Neural progenitor cell (in vitro differentiated cells): ENCODE measurements around the gene CLDN9. TPM values are rescaled to one million over a fixed set of nuclear protein-coding genes. Genes with fewer than 3 reads are reported as not detected.

Experiments
- DNase-seq: peaks from one replicate; pipeline ENCODE4 v3.0.0-alpha.2; 2016; ENCODE audit warnings: low spot score
- H2AFZ ChIP-seq: fragments of 200-600 bp; sonication (generic); replicated peaks from 2 replicates; pipeline ENCODE4 v1.6.1; 2016; ENCODE audit warnings: antibody characterized with exemption
- H3F3A ChIP-seq: fragments of 200-600 bp; sonication (generic); 2 replicates; pipeline ENCODE4 v1.6.1; 2016; ENCODE audit warnings: antibody characterized with exemption, low read depth
- H3K27ac ChIP-seq: fragments of 200-600 bp; sonication (generic); 2 replicates; pipeline ENCODE4 v1.5.1; 2016; ENCODE audit warnings: mild to moderate bottlenecking
- H3K27me3 ChIP-seq: fragments of 200-600 bp; sonication (generic); 2 replicates; pipeline ENCODE4 v1.6.1; 2016; ENCODE audit warnings: mild to moderate bottlenecking, moderate library complexity
- H3K36me3 ChIP-seq: fragments of 200-600 bp; sonication (generic); 2 replicates; pipeline ENCODE4 v1.5.1; 2016
- H3K4me1 ChIP-seq: fragments of 200-600 bp; sonication (generic); 2 replicates; pipeline ENCODE4 v1.6.1; 2016; ENCODE audit warnings: mixed run types
- H3K4me2 ChIP-seq: fragments of 200-600 bp; sonication (generic); 2 replicates; pipeline ENCODE4 v1.6.1; 2016
- H3K4me3 ChIP-seq: fragments of 200-600 bp; sonication (generic); 2 replicates; pipeline ENCODE4 v1.5.1; 2016
- H3K79me2 ChIP-seq: fragments of 200-600 bp; sonication (generic); 2 replicates; pipeline ENCODE4 v1.6.1; 2016; ENCODE audit warnings: low read depth
- H3K9ac ChIP-seq: fragments of 200-600 bp; sonication (generic); 2 replicates; pipeline ENCODE4 v1.6.1; 2016
- H3K9me3 ChIP-seq: fragments of 200-600 bp; sonication (generic); 2 replicates; pipeline ENCODE4 v1.5.1; 2016; ENCODE audit warnings: low read depth
- H4K20me1 ChIP-seq: fragments of 200-600 bp; sonication (generic); 2 replicates; pipeline ENCODE4 v1.6.1; 2016; ENCODE audit warnings: low read depth
- H3K27ac Mint-ChIP-seq: 3 replicates; pipeline ENCODE4 v1.8.0; 2021; ENCODE audit warnings: mixed read lengths
- H3K27me3 Mint-ChIP-seq: 2 replicates; pipeline ENCODE4 v1.8.0; 2022; ENCODE audit warnings: low read depth, mild to moderate bottlenecking, inconsistent platforms, moderate library complexity, mixed read lengths; ENCODE audit not compliant: insufficient read depth
- H3K36me3 Mint-ChIP-seq: 3 replicates; pipeline ENCODE4 v1.8.0; 2021; ENCODE audit warnings: mixed read lengths
- H3K4me1 Mint-ChIP-seq: 3 replicates; pipeline ENCODE4 v1.8.0; 2021; ENCODE audit warnings: mixed read lengths
- H3K4me3 Mint-ChIP-seq: 3 replicates; pipeline ENCODE4 v1.8.0; 2021; ENCODE audit warnings: mild to moderate bottlenecking, moderate library complexity, mixed read lengths
- H3K9me3 Mint-ChIP-seq: 3 replicates; pipeline ENCODE4 v1.8.0; 2020; ENCODE audit warnings: mixed read lengths
- CTCF ChIP-seq: fragments of 200-600 bp; sonication (generic); IDR thresholded peaks from 2 replicates; pipeline ENCODE4 v1.5.1; 2017; ENCODE audit warnings: antibody characterized with exemption, mild to moderate bottlenecking
- EZH2 ChIP-seq: fragments of 200-600 bp; sonication (generic); IDR thresholded peaks from 2 replicates; pipeline ENCODE4 v1.6.1; 2017; ENCODE audit warnings: antibody characterized with exemption, mild to moderate bottlenecking, moderate library complexity
- EZH2phosphoT487 ChIP-seq: fragments of 200-600 bp; sonication (generic); IDR thresholded peaks from 2 replicates; pipeline ENCODE4 v1.6.1; 2017; ENCODE audit warnings: antibody characterized with exemption
- total RNA-seq: library from RNA; depleted of rRNA; stranded (reverse); fragments of >200 nt; gene quantifications from 2 replicates; pipeline ENCODE4 v1.2.3, GENCODE V29; 2015; ENCODE audit warnings: low replicate concordance

CLDN9 gene
- total RNA-seq, 1 donor from 2014 or later: not detected

GRCh38 chr16:2976201-2976600 is 36.5 kb upstream of the CLDN9 start:
- H3K36me3 ChIP-seq: no peaks in the 10 kb centered on the region
- H3K4me1 ChIP-seq: peaks cover 11% of the 10 kb centered on the region
- no peak overlapping the region for H3K9ac ChIP-seq
- no peak overlapping the region for H2AFZ ChIP-seq
- no peak for DNase-seq
- Mint-ChIP-seq H3K27me3 (peaks cover 6% of the 10 kb centered on the region), H3K27ac (no peak overlapping the region), H3K4me3 (no peak overlapping the region), H3K36me3 (peaks cover 8% of the 10 kb centered on the region), H3K4me1 (peaks cover 15% of the 10 kb centered on the region), H3K9me3 (no peaks in the 10 kb centered on the region)
- H3K27ac ChIP-seq: no peak overlapping the region
- TF ChIP-seq EZH2phosphoT487: no peak
- no peak for TF ChIP-seq EZH2
- no peak for TF ChIP-seq CTCF
- peaks cover 8% of the 10 kb centered on the region for H3F3A ChIP-seq
- H4K20me1 ChIP-seq: peaks cover 43% of the 10 kb centered on the region
- no peak overlapping the region for H3K4me2 ChIP-seq
- H3K9me3 ChIP-seq: no peaks in the 10 kb centered on the region
- H3K27me3 ChIP-seq: no peaks in the 10 kb centered on the region
- H3K4me3 ChIP-seq: no peak overlapping the region
- H3K79me2 ChIP-seq: peaks cover 16% of the 10 kb centered on the region

- Histone ChIP-seq H3K4me2 (no peak overlapping the region), H3K4me3 (no peak overlapping the region), H2AFZ (no peak overlapping the region), H3K27me3 (no peaks in the 10 kb centered on the region), H3K36me3 (no peaks in the 10 kb centered on the region), H4K20me1 (peaks cover 38% of the 10 kb centered on the region), H3K79me2 (peaks cover 16% of the 10 kb centered on the region), H3K27ac (no peak overlapping the region), H3F3A (peaks cover 12% of the 10 kb centered on the region), H3K9me3 (no peaks in the 10 kb centered on the region), H3K4me1 (peaks cover 16% of the 10 kb centered on the region), H3K9ac (no peak overlapping the region)
- Mint-ChIP-seq H3K36me3 (peaks cover 8% of the 10 kb centered on the region), H3K4me3 (no peak overlapping the region), H3K27ac (no peak overlapping the region), H3K27me3 (peaks cover 5% of the 10 kb centered on the region), H3K4me1 (peaks cover 20% of the 10 kb centered on the region), H3K9me3 (no peaks in the 10 kb centered on the region)
- DNase-seq: no peak
- no peak for TF ChIP-seq EZH2phosphoT487
Observed at GRCh38 chr16:2976673-2977072, 36.0 kb upstream of the CLDN9 start.

GRCh38 chr16:2977440-2977839 is 35.3 kb upstream of the CLDN9 start:
- Mint-ChIP-seq H3K27me3 (peaks cover 8% of the 10 kb centered on the region), H3K9me3 (no peaks in the 10 kb centered on the region), H3K27ac (no peak overlapping the region), H3K4me3 (no peak overlapping the region), H3K4me1 (peaks cover 23% of the 10 kb centered on the region), H3K36me3 (peaks cover 3% of the 10 kb centered on the region)
- no peak for DNase-seq
- H3K27ac ChIP-seq: no peak overlapping the region
- peaks cover 20% of the 10 kb centered on the region for H3F3A ChIP-seq
- H4K20me1 ChIP-seq: peaks cover 31% of the 10 kb centered on the region
- H3K4me3 ChIP-seq: no peak overlapping the region
- TF ChIP-seq CTCF: no peak
- TF ChIP-seq EZH2phosphoT487: no peak
- TF ChIP-seq EZH2: no peak
- peaks cover 16% of the 10 kb centered on the region for H3K79me2 ChIP-seq
- H3K9me3 ChIP-seq: no peaks in the 10 kb centered on the region
- H2AFZ ChIP-seq: no peak overlapping the region
- no peak overlapping the region for H3K4me2 ChIP-seq
- H3K4me1 ChIP-seq: peaks cover 24% of the 10 kb centered on the region
- no peak overlapping the region for H3K9ac ChIP-seq
- H3K36me3 ChIP-seq: no peaks in the 10 kb centered on the region
- no peaks in the 10 kb centered on the region for H3K27me3 ChIP-seq

DNA sequence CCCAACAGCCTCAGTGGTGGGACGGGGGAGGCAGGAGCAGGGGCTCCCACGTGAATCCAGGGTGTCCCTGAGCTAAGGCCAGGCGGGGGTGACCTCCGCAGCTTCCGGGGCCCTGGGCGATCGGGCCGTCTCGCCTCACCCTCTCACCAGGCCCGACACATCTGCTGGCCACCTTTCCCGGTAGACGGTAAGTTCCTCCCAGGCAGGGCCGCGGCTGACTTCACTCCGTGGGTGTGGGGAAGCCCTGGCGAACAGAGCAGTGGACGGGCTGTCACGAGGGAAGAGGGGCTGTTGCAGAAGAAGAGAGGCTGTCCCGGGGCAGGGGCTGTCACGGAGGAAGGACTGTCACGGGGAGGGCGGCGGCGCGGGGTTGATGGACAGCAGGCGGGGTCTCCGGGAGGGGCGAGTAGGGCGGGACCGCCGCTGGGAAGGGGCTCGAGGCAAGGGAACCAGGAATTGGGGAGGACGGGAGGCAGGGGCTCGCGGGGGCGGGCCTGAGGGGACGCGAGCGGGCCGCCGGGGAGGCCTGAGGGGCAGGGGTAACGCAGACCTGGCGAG is 33.0 kb upstream of the CLDN9 start:
- H3K4me3 ChIP-seq: peak overlapping the region; percentile 65
- peaks cover 26% of the 10 kb centered on the region for H3K4me1 Mint-ChIP-seq
- no peaks in the 10 kb centered on the region for H3K9me3 Mint-ChIP-seq
- H3K9ac ChIP-seq: peak overlapping the region; percentile 18
- peak overlapping the region; percentile 95 for H2AFZ ChIP-seq
- H3K27ac ChIP-seq: no peak overlapping the region
- H4K20me1 ChIP-seq: peaks cover 17% of the 10 kb centered on the region
- no peaks in the 10 kb centered on the region for H3K36me3 ChIP-seq
- no peak overlapping the region for H3K27ac Mint-ChIP-seq
- H3K4me2 ChIP-seq: peak overlapping the region; percentile 78
- DNase-seq: peak; percentile 64
- H3K36me3 Mint-ChIP-seq: peaks cover 3% of the 10 kb centered on the region
- H3K4me3 Mint-ChIP-seq: peak overlapping the region; percentile 88
- peaks cover 7% of the 10 kb centered on the region for H3K27me3 ChIP-seq
- no peaks in the 10 kb centered on the region for H3K9me3 ChIP-seq
- H3K27me3 Mint-ChIP-seq: peaks cover 11% of the 10 kb centered on the region
- peaks cover 16% of the 10 kb centered on the region for H3K79me2 ChIP-seq
- no peak for TF ChIP-seq CTCF
- no peak for TF ChIP-seq EZH2phosphoT487
- TF ChIP-seq EZH2: no peak
- H3F3A ChIP-seq: peaks cover 38% of the 10 kb centered on the region
- peaks cover 26% of the 10 kb centered on the region for H3K4me1 ChIP-seq
